Measurements from ENCODE around the gene CLSTN2. TPM values are rescaled to one million over a fixed set of nuclear protein-coding genes. Genes with fewer than 3 reads are reported as not detected.

The CLSTN2 gene
- total RNA-seq, 1 donor from 2014 or later: 1.6 TPM

DNA sequence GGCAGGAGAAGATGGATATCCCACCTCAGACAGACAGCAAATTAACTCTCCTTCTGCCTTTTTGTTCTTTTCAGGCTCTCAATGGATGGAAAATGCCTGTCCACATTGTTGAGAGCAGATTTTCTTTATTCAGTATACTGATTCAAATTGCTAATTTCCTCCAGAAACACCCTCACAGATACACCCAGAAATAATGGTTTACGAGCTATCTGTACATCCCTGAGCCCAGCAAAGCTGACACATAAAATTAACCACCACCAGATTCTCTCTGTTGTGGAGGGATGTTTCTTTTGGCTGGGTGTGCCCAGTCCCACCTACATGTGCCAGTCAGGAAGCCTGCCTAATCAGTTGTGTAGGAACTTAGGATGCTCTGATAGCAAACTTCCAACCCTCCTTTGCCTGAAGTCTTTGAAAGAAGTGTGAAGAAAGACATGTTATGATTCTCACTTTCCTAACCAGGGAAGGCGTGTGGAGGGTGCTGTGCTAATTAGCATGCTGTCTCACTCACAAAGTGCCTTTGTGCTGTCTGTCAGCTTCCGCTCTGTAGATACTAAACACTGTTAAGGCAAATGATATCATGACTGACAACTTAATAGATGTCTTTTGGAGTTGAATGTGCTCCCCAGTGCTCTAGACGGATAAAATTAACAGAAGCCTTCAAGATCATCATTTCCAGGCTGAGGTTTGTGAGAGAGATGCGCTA is 208.5 kb downstream of the CLSTN2 start:
- no peak for DNase-seq (ENCODE audit: extremely low read depth, low read depth, low spot score)

DNA sequence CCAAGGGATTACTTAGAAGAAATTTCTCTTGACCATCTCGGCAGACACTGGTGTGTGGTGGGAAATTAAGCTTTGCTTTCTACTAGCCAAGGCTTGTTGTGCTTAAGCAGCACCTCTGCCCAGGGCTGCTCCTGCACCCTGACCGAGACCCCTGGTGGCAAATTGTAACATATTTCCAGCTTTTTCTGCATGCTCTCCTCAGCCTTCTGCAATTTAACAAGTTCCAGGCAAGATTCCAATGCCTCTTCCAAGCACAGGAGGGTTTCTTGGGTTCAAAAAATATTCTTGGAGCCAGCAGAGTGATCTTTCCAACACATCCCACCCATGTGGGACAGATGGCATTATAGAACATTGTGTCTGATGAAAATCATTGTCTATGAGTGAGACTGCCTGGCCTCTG is 210.5 kb downstream of the CLSTN2 start:
- DNase-seq (ENCODE audit: extremely low read depth, low read depth, low spot score): no peak

DNA sequence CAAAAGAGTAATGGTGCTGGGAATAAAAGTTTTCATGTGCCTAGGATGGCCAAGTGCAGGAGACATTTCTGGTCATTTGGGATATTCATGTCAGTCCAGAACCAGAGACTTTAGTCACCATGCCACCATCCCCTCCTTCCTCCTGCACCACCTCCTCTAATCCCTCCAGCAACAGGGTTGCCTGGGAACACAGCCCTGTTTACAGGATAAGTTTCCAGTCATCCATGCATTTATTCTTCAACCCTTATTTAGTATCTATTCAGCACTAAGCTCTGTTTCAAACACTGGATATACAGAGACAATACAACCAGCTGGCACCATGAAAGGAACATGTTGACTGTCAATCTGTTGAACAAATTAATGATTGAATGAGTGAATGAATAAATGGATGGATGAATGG is 211.7 kb downstream of the CLSTN2 start:
- DNase-seq (ENCODE audit: extremely low read depth, low read depth, low spot score): no peak

DNA sequence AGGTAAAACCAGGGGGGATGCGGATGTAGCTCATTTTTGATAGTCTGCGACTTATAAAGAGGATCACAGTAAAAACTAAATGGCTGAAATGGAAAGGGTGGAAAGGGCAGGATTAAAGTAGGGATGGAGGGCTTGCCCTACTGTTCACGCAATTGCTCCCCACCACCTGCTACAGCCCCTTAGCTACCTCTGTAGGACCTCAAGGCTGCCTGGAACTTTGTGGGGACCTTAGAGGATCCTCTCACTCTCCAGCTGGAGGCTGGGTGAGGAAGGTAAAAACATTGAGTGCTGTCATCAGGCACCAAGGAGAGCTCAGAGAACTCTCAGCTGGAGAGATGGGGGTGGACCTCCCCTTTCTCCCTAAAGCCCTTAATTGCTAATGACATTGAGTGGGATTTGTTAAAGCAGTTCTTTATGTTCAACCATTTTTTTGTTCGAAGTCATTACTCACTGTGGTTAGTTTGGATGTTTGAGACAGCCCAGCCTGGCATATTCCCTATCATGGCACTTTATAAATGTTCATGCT is 213.0 kb downstream of the CLSTN2 start:
- DNase-seq (ENCODE audit: extremely low read depth, low read depth, low spot score): no peak

DNA sequence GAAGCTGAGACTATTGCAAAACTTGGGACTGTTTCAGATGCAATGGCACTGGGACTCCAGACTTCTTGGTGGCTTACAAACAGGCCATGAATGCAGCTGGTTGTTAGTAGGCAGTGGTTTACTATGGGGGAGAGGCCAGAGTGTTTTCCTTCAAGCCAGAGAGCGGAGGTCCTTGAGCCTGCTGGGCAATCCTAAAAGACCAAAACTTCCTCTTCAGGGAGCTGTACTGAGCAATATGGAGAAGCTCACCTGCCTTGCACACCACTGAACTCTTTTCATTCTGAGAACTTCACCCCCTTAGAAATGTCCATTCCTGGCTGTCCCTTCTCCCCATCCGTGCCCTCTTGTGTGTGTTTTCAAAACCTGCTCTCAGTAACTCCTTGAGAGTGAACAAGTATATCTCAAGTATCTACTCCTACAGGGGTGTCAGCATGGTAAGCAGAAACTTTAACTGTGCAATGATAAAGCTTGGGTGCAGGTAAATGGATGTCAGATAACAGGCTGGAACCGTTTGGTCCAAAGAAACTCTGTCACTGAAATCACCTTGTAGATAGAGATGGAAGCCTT is 213.9 kb downstream of the CLSTN2 start:
- no peak for DNase-seq (ENCODE audit: extremely low read depth, low read depth, low spot score)

DNA sequence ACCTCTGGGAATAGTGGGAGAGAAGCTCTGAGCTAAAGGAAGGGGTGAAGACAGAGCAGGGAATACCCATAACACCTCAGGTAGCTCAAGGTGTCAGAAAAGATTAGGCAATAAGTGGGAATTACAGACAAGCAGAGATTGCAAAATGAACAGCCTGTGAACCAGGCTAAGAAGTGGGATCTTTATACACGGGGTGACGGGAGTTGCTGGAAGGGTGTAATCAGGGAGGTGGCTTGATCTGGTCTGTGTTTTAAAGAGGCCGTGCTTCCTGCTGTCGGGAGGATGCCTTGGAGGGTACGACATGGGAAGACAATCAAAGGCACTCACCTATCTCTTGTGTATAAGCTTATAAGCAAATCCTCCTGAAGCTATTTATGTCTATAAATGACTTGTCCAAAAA is 216.3 kb downstream of the CLSTN2 start:
- DNase-seq (ENCODE audit: extremely low read depth, low read depth, low spot score): no peak

DNA sequence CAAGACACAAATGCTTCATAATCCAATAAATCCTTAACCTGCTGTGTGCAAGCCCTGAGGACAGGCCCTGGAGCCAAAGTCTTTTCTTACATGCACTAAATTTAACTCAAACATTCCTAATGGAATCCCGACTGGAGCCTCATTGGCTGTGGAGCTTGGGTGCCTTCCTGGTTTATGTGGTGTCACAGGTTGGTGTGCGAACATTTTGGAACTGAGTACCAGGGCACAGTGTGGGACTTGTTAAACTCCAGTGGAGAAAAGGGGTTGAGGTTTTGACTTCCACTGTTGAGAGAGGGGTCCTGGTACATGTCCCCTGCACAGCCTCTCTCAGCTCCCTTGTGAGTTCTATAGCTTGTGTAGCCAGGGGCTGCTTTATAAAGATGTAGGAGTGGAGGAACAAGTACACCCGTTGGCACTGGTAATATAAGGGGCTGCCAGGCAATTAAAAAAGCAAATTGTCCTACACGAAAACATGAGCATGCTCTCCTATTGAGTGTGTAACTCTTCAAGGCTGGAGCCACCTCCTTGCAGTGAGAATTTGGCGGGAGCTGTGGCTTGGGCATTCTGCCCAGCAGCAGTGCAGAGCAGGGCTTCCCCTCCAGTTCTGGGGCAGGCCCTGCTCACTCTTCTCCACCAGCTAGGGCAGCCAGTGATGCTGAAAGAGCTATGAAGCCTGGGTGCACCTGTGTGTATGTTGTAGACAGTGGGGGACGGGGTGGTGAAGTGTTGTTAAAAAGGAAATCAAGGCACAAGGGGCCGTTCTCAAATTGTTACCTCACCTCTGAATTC is 218.1 kb downstream of the CLSTN2 start:
- DNase-seq (ENCODE audit: extremely low read depth, low read depth, low spot score): no peak

DNA sequence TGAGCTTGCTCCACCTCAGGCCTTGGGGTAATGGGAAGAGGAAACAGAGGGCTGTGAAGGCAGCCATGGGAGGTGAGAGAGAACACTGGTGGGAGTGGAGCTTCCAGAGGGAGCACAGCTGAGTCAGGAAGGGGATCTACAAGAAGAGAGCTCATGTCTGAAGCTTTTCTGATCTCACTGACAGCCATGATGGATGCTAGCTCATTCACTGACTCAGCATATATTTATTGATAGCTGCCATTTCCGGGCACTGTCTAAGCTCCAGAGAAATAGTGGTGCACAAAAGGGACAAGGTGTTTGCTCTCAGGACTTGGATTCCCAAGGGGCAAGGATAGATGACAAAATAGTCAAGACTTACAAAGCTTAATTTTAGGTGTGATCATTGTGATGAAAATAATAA is 218.8 kb downstream of the CLSTN2 start:
- DNase-seq (ENCODE audit: extremely low read depth, low read depth, low spot score): no peak

DNA sequence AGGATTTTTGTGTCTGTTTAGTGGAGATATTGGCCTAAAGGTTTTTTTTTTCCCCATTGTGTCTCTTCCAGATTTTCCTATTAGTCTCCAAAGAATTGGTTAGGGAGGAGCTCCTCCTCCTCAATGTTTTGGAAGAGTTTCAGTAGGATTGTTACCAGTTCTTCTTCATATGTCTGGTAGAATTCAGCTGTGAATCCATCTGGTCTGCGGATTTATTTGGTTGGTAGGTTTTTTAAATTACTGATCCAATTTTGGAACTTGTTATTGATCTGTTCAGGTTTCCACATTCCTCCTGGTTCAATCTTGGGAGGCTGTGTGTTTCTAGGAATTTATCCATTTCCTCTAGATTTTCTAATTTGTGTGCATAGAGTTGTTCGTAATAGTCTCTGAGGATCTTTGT is 222.2 kb downstream of the CLSTN2 start:
- DNase-seq (ENCODE audit: extremely low read depth, low read depth, low spot score): no peak

DNA sequence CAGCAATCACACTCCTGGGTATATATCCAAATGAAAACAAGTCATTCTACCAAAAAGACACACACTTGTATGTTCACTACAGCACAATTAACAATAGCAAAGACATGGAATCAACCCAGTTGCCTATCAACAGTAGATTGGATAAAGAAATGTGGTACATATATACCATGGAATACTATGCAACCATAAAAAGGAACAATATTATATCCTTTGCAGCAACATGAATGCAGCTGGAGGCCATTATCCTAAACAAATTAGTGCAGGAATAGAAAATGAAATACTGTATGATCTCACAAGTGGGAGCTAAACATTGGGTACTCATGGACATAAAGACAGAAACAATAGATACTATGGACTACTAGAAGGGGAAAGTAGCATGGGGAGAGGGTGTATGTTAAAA is 224.7 kb downstream of the CLSTN2 start:
- DNase-seq (ENCODE audit: extremely low read depth, low read depth, low spot score): no peak

DNA sequence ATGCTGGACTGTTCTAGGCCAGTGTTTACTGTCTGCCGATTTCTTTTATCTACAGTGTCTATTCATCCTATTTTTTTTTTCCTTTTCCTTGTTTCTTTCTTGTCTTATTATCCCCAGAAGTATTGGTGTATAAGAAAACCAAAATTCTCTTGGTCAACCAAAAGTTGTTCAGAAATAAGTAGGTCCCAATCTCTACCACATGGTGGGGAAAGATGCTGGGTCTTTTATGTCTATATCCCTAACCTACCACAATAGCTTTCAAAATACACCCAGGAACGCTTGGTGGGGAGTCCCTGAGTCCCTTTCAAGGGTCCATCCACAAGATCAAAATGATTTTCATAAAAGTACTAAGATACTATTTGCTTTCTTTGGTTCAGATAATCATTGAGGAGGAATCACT is 225.6 kb downstream of the CLSTN2 start:
- DNase-seq (ENCODE audit: extremely low read depth, low read depth, low spot score): no peak

DNA sequence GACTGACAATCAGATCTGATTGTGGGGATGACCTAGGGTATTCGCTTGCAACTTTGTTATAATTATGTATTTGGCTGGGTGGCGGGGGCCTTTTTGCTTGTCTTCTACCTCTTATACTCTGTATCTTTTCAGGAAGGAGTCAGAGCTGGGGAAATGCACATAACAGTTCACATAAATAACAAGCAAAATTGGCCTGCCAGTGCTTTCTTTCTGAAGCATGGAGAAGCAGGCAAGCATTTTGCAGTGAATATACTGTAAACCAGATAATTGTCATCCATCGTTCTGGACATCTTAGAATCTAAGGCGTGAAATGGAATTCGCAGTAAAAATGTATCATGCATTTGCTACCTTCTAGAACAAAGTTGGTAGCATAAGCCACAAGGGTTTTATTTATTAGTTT is 227.6 kb downstream of the CLSTN2 start:
- DNase-seq (ENCODE audit: extremely low read depth, low read depth, low spot score): no peak

DNA sequence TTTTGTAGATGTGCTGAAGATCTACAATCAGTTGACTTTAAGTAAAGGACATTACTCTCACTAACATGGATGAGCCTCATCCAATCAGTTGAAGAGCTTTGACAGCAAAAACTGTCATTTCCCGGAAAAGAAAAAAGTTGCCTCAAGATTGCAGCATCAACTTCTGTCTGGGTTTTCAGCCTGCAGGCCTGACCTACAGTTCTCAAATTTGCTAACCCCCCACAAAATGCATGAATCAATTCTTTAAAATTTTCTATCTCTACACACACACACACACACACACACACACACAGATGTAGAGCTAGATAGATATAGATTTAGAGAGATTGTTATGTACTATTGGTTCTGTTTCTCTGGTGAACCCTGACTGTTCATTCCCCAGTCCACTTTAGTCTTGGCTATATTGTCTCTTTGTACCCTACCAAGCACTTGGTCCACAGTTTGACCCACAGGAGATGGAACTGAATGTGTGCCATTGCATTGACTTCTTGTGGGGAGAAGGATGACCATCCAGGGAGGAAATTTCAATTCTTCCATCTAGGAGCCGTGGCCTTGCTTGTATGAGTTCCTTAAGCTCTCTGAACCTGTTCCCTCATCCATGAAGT is 228.3 kb downstream of the CLSTN2 start:
- no peak for DNase-seq (ENCODE audit: extremely low read depth, low read depth, low spot score)

DNA sequence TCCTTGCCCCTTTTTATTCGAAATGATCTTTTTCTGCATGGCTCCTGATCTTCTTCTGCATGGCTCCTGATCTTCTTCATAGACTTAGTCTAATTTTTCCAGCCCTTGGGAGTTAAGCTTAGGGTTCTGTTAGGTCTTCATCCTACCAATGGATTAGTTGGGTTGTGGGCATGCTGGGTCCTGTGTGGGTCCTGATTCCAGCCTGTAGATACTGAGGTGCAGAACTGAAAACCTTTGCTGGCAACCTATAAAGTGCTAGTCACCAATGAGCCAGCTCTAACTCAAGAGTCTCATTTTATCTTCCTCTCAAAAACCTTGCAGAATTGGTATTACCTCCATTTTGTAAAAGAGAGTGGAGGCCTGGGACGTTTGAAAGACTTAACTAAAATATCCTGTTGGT is 229.2 kb downstream of the CLSTN2 start:
- DNase-seq (ENCODE audit: extremely low read depth, low read depth, low spot score): no peak

DNA sequence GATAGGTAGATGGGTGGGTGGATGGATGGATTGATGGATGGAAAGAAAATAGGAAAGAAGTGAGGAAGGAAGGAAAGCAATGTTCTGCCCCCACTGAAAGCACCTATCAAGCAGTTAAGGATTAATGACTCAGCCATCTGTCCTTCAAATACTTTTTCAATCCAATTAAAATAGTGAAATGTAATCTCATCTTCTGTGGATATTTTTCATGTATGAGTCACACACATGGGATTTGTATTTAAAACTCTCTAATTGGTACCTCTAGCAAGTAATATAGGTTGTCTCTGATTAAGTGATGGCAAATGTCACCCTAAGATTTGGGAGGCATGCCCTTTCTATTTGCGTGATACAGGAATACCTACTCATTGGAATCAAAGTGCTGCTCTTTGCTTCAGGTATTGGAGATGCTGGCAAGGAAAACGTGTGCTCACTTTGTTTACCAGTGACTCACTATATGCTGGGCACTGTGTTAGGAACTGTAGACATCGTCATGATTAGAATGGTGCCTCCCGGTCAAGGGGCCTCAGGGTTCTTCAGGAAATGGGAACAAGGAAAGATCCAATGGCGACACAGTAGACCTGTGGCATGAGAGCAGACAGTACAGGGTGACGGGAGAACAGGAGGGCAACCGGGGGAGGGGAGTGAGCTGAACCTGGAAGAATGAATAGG is 230.1 kb downstream of the CLSTN2 start:
- DNase-seq (ENCODE audit: extremely low read depth, low read depth, low spot score): no peak

DNA sequence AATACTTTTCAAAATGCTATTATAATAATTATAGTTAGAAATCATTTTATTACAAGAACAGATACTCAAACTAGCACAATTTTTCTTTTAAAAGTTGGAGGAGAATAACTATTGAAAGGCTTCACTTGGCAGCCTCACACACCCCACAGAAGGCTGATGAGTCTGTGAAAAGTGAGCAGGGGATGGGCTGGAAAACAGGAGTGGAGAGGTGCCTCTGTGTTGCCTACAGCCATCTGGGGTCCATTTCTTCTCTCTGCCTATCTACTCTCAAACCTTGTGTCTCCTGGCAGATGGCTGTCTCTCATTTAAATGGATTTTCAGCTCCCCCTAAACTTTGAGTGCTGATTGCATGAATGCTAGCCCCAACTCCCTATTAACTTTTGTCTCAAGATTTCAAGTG is 230.8 kb downstream of the CLSTN2 start:
- DNase-seq (ENCODE audit: extremely low read depth, low read depth, low spot score): no peak

DNA sequence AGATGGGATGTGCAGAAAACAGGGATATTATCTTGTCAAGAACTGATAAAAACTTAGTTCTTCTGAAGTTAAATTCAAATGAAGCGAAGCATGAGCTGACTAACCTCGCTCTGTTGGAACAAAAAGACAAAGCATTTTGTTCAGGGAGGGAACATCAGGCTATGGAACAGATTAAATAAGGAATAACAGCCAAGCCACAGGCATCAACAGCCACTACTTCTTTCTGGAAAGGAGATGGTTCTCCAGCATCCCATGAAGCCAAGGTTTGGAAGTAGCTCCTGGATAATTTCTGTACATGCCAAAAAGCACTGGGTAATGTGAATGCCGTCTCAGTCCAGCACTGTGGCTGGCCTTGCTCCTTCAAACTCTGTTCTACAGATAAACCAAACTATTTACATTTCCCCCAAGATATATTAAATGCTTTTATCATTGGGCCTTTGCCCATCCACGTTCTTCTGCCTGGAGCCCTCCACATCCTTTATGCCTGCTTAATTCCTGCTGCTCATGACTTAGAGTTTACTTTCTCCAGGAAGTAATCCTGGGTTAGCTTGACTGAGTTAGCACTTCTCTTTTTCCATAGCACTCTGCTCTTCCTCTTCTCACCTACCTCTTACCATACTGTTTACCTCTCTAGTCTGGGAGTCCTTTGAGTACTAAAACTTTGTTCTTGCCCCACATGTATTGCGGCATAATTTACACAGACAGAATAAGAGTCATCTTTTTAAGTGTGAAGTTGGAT is 232.0 kb downstream of the CLSTN2 start:
- no peak for DNase-seq (ENCODE audit: extremely low read depth, low read depth, low spot score)

DNA sequence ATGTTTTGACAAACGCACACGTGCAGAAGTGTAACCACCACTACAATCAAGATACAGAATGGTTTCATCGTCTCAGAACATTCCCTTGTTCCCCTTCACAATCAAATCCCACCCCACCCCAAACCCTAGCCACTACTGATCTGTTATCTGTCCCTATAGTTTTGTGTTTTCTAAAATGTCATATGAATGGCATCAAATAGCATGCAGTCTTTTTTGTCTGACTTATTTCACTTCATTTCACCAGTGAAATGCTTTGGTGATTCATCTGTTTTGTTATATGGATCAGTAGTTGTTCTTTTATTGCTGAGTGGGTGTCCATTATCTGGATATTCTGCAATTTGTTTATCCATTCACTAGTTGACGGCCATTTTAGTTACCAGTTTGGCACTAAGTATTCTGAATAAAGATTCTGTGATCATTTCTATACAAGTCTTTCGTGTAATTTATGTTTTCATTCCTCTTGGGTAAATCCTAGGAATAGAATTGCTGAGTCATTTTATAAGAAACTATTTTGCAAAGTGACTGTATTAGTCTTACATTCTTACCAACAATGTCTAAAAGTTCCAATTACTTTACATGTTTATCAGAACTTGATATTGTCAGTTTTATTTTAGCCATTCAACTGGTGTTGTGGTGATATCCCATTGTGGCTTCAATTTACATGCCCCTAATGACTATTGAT is 232.8 kb downstream of the CLSTN2 start:
- no peak for DNase-seq (ENCODE audit: extremely low read depth, low read depth, low spot score)

DNA sequence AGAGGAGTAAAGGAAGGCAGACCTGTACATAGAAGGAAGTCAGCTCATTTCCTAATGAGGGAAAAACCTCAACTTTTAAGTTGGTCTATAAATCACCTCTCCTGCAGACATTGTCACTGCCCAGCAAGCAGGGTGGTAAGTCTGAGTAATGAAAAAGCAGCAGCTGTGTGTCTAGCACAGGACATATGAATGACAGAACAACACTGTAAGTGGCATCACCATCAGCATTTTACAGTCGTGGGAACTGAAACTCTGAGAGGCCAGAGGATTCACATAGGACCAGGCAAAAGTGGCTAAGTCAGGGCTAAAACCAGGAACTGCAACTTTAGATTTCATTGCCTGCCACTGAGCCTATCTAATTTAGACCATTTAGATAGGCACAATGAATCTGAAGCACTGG is 235.6 kb downstream of the CLSTN2 start:
- DNase-seq (ENCODE audit: extremely low read depth, low read depth, low spot score): no peak

DNA sequence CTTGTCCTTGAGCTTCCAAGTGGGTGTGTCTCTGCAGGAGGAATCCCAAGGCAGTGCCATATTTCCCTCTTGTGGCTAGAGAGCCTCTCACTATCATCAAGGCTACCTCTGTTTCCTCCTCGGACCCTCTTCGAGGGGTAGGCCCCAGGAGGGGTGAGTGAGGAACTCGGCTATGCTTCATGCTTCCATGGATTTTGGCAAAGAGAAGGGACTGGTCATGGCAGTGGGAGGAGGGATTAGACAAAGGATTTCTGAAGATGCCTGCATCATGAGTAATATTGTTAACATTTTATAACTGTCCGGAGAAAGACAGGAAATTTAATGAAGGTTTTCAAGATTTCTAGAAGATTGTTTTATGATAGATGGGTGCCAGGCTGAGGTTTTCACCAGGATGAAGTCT is 241.5 kb downstream of the CLSTN2 start:
- no peak for DNase-seq (ENCODE audit: extremely low read depth, low read depth, low spot score)
